SU-DHL-6 (cell line): Measurements from ENCODE around the gene SGK1.
A peak's percentile ranks its signal among the peaks of the same experiment; 100 is the strongest.
"Not testable (repeated sequence)": the region's sequence is repeated elsewhere in the genome, so short reads cannot be mapped to it uniquely, and the experiment has no call there.

Experiments
- H2AFZ ChIP-seq: fragments of 200-600 bp; sonication (generic); 2 replicates; pipeline ENCODE4 v1.6.1; 2014; ENCODE audit warnings: low read depth, mild to moderate bottlenecking, moderate library complexity, mixed read lengths, antibody characterized with exemption, low read length; ENCODE audit not compliant: severe bottlenecking
- H3F3A ChIP-seq: fragments of 200-600 bp; shearing (Covaris generic); 2 replicates; pipeline ENCODE4 v1.6.0; 2016; ENCODE audit warnings: antibody characterized with exemption, mild to moderate bottlenecking; ENCODE audit not compliant: insufficient read depth
- H3K27ac ChIP-seq: fragments of 200-600 bp; sonication (generic); 2 replicates; pipeline ENCODE4 v1.5.1; 2016; ENCODE audit warnings: low read depth, mild to moderate bottlenecking, low read length, moderate library complexity, mixed read lengths
- H3K27me3 ChIP-seq: fragments of 200-600 bp; sonication (generic), shearing (Covaris generic); 2 replicates; pipeline ENCODE4 v1.6.0; 2014; ENCODE audit warnings: mild to moderate bottlenecking, low read length
- H3K36me3 ChIP-seq: fragments of 200-600 bp; sonication (generic); 2 replicates; pipeline ENCODE4 v1.6.1; 2014; ENCODE audit warnings: mild to moderate bottlenecking, low read length, mixed read lengths
- H3K4me2 ChIP-seq: fragments of 300-600, 200-600 bp; shearing (Covaris generic), sonication (generic); 2 replicates; pipeline ENCODE4 v1.6.0; 2014; ENCODE audit warnings: low read length, low read depth, mild to moderate bottlenecking; ENCODE audit not compliant: poor library complexity, severe bottlenecking
- H3K4me3 ChIP-seq: fragments of 200-600 bp; sonication (generic); 2 replicates; pipeline ENCODE4 v1.5.1; 2014; ENCODE audit warnings: antibody characterized with exemption, low read length, mild to moderate bottlenecking, mixed read lengths; ENCODE audit not compliant: insufficient read depth, poor library complexity, severe bottlenecking
- H3K79me2 ChIP-seq: fragments of 200-600 bp; sonication (generic); 2 replicates; pipeline ENCODE4 v1.6.1; 2014; ENCODE audit warnings: mild to moderate bottlenecking, low read length, moderate library complexity; ENCODE audit not compliant: insufficient read depth
- H3K9ac ChIP-seq: fragments of 200-600 bp; sonication (generic); 2 replicates; pipeline ENCODE4 v1.7.0; 2014; ENCODE audit warnings: mild to moderate bottlenecking, low read length
- H3K9me2 ChIP-seq: fragments of 200-600 bp; sonication (generic); replicated peaks from 2 replicates; pipeline ENCODE4 v1.6.1; 2014; ENCODE audit warnings: low read length; ENCODE audit not compliant: insufficient read depth
- H3K9me3 ChIP-seq: fragments of 200-600 bp; sonication (generic); 2 replicates; pipeline ENCODE4 v1.6.1; 2014; ENCODE audit warnings: low read length, mixed read lengths; ENCODE audit not compliant: insufficient read depth
- H4K20me1 ChIP-seq: fragments of 200-600 bp; sonication (generic); 2 replicates; pipeline ENCODE4 v1.6.1; 2014; ENCODE audit warnings: low read depth, mild to moderate bottlenecking, antibody characterized with exemption, low read length, moderate library complexity, mixed read lengths
- EZH2phosphoT487 ChIP-seq: fragments of 200-600 bp; sonication (generic), shearing (Covaris generic); conservative IDR thresholded peaks from 2 replicates; pipeline ENCODE4 v1.6.1; 2018; ENCODE audit warnings: mild to moderate bottlenecking, antibody characterized with exemption, low read length, moderate library complexity, mixed read lengths
- TF ChIP-seq, protein P1 (sequence below): fragments of 200-600 bp; sonication (generic); IDR thresholded peaks from one replicate; pipeline ENCODE4 v1.5.1; 2017; ENCODE audit warnings: antibody characterized with exemption, mild to moderate bottlenecking, low read length, moderate library complexity; ENCODE audit not compliant: insufficient read depth, poor library complexity, severe bottlenecking

The SGK1 gene

DNA sequence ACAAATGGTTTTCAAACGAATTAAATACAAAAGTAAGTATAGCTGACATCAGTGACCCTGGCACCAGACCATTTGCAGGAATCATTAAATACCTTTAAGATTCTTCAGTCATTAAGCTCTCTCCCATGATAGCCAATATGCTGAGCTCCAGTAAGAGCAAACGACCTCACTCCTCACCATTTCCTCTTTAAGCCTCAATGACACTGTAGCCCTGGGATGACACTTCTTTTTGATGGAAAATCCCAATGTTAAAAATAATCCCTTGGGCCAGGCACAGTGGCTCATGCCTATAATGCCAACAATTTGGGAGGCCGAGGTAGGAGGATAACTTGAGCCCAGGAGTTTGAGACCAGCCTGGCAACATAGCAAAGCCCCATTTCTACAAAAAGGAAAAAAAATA, 3.3 kb upstream of the SGK1 start:
- Histone ChIP-seq H3K4me2 (no peak overlapping the region), H3K27me3 (no peaks in the 10 kb centered on the region), H3K27ac (no peak overlapping the region), H4K20me1 (no peaks in the 10 kb centered on the region), H3K9me3 (peaks cover 4% of the 10 kb centered on the region; the same call in 1 of the 2 replicates), H3K79me2 (no peaks in the 10 kb centered on the region), H3K4me3 (no peak overlapping the region), H3F3A (no peaks in the 10 kb centered on the region), H3K36me3 (no peaks in the 10 kb centered on the region), H2AFZ (no peak overlapping the region), H3K9me2 (no peaks in the 10 kb centered on the region), H3K9ac (no peak overlapping the region)
- TF ChIP-seq, protein P1, sequence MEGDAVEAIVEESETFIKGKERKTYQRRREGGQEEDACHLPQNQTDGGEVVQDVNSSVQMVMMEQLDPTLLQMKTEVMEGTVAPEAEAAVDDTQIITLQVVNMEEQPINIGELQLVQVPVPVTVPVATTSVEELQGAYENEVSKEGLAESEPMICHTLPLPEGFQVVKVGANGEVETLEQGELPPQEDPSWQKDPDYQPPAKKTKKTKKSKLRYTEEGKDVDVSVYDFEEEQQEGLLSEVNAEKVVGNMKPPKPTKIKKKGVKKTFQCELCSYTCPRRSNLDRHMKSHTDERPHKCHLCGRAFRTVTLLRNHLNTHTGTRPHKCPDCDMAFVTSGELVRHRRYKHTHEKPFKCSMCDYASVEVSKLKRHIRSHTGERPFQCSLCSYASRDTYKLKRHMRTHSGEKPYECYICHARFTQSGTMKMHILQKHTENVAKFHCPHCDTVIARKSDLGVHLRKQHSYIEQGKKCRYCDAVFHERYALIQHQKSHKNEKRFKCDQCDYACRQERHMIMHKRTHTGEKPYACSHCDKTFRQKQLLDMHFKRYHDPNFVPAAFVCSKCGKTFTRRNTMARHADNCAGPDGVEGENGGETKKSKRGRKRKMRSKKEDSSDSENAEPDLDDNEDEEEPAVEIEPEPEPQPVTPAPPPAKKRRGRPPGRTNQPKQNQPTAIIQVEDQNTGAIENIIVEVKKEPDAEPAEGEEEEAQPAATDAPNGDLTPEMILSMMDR: no peak
- TF ChIP-seq EZH2phosphoT487: no peak

DNA sequence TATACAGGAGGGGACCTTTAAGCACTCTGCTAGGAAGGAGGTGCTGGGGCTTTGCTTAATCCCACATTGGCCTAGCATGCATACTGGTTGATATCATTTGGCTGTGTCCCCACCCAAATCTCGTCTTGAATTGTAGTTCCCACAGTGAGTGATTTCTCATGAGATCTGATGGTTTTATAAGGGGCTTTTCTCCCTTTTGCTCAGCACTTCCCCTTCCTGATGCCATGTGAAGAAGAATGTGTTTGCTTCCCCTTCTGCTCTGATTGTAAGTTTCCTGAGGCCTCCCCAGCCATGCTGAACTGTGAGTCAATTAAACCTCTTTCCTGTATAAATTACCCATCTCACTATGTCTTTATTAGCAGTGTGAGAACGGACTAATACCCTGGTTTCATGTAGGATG, 1.8 kb upstream of the SGK1 start:
- not testable (repeated sequence) for H3K27me3 ChIP-seq, H3K4me2 ChIP-seq, H3K9ac ChIP-seq, H3F3A ChIP-seq, H3K27ac ChIP-seq, H2AFZ ChIP-seq, H3K79me2 ChIP-seq, H3K36me3 ChIP-seq, H3K9me2 ChIP-seq, H3K4me3 ChIP-seq, H4K20me1 ChIP-seq, H3K9me3 ChIP-seq

DNA sequence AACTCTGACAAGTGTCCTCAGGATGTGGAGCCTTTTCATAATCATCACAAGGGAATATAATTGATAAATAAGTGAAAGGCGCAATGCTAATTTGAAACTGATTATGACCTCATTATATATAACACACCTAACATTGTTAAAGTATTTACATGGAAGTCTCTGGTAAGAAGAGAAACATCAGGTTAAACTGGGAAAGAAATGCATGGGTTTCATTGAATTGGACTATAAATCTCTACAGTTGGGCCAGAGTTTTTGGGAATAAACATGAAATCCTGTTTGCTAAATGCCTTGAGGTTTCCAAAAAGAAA, 1.0 kb upstream of the SGK1 start:
- Histone ChIP-seq H3F3A (no peaks in the 10 kb centered on the region), H3K4me2 (no peak overlapping the region)
- TF ChIP-seq, protein P1: no peak
- no peak for TF ChIP-seq EZH2phosphoT487

DNA sequence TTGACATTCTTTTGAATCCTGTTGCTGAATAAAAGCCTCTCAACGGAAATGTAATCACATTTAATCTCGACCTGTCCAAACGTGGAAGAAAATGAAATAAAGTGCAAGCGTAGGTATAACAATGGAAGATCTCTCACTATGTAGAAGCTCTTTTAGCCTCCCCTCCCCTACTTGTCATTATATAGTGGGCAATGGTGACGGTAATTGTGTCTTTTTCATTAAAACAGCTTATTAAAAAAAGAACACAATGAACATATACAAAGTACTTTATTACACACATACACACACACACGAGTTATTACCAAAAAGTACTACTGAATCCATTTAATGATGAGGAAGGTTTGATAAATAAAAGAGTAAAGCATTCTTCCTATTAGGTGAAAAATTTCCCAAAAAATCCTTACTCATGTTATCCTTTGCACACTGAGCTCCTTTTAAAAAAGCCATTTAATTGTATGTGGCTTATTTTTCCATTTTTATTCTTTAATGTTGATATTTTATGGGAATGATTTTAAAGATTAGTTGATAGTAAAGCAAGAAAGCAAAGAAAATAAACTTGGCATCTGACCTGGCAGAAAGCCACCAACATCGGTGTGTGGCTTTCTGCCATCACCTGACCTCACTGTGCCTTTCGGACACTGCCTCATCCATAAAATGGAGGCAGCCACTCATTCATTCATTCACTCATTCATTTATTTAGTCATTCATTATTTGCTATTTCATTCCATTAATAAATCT, 493 bp upstream of the SGK1 start:
- Histone ChIP-seq H3K4me3 (peak overlapping the region; percentile 54), H4K20me1 (no peaks in the 10 kb centered on the region), H3F3A (no peaks in the 10 kb centered on the region), H3K36me3 (no peaks in the 10 kb centered on the region), H3K9ac (peak overlapping the region; percentile 55), H3K9me3 (peaks cover 4% of the 10 kb centered on the region; the same call in 1 of the 2 replicates), H3K9me2 (no peaks in the 10 kb centered on the region), H3K79me2 (no peaks in the 10 kb centered on the region), H3K27ac (no peak overlapping the region), H3K4me2 (peak overlapping the region; percentile 76), H2AFZ (peak overlapping the region; percentile 94), H3K27me3 (no peaks in the 10 kb centered on the region)
- no peak for TF ChIP-seq EZH2phosphoT487
- TF ChIP-seq, protein P1: no peak

More for the DNA sequence above, 1.0 kb upstream of the SGK1 start:
- Histone ChIP-seq H3K79me2 (no peaks in the 10 kb centered on the region), H3K9me3 (peaks cover 4% of the 10 kb centered on the region; the same call in 1 of the 2 replicates), H3K9me2 (no peaks in the 10 kb centered on the region), H3K27ac (no peak overlapping the region), H3K36me3 (no peaks in the 10 kb centered on the region), H2AFZ (no peak overlapping the region), H3K9ac (no peak overlapping the region), H4K20me1 (no peaks in the 10 kb centered on the region), H3K4me3 (no peak overlapping the region), H3K27me3 (no peaks in the 10 kb centered on the region)
